HG03439 (cell line): ENCODE measurements around the gene KANK4.
"Not testable (repeated sequence)": the region's sequence is repeated elsewhere in the genome, so short reads cannot be mapped to it uniquely, and the experiment has no call there.

Source experiments
- ATAC-seq: cut with Tn5 transposase; IDR thresholded peaks from one replicate; pipeline ENCODE4 v1.9.1; 2021; ENCODE audit warnings: mild to moderate bottlenecking, moderate library complexity; ENCODE audit not compliant: unreplicated experiment

Gene KANK4

GRCh38 chr1:62276791-62277190 lies 42.4 kb downstream of the KANK4 start:
- ATAC-seq, result no peak

GRCh38 chr1:62274496-62275485 lies 44.4 kb downstream of the KANK4 start:
- ATAC-seq, result no peak

- ATAC-seq, result no peak
These were observed 45.3 kb downstream of the KANK4 start for GRCh38 chr1:62273953-62274352.

- ATAC-seq, result peak; percentile 83
These were observed 47.1 kb downstream of the KANK4 start for GRCh38 chr1:62271948-62272728.

- no peak for ATAC-seq
These were observed 48.1 kb downstream of the KANK4 start for GRCh38 chr1:62271134-62271533.

GRCh38 chr1:62269851-62270495 lies 49.3 kb downstream of the KANK4 start:
- no peak for ATAC-seq

GRCh38 chr1:62269439-62269838 lies 49.8 kb downstream of the KANK4 start:
- ATAC-seq, result no peak

- ATAC-seq, result no peak
These were observed 50.9 kb downstream of the KANK4 start for GRCh38 chr1:62268315-62268714.

- ATAC-seq, result no peak
These were observed 53.0 kb downstream of the KANK4 start for GRCh38 chr1:62265956-62266935.

- no peak for ATAC-seq
These were observed 55.4 kb downstream of the KANK4 start for GRCh38 chr1:62263814-62264353.

- no peak for ATAC-seq
These were observed 56.0 kb downstream of the KANK4 start for GRCh38 chr1:62263006-62263813.

- ATAC-seq, result no peak
These were observed 58.5 kb downstream of the KANK4 start for GRCh38 chr1:62260688-62261087.

GRCh38 chr1:62259551-62259950 lies 59.7 kb downstream of the KANK4 start:
- no peak for ATAC-seq

GRCh38 chr1:62250126-62250726 lies 69.0 kb downstream of the KANK4 start:
- no peak for ATAC-seq

- no peak for ATAC-seq
These were observed 71.7 kb downstream of the KANK4 start for GRCh38 chr1:62247391-62248168.

- no peak for ATAC-seq
These were observed 74.0 kb downstream of the KANK4 start for GRCh38 chr1:62245201-62245600.

GRCh38 chr1:62244380-62244779 lies 74.9 kb downstream of the KANK4 start:
- ATAC-seq, result not testable (repeated sequence)
